Heart right ventricle (tissue), 16 donors: Measurements from ENCODE around the gene TRPM3. TPM values are rescaled to one million over a fixed set of nuclear protein-coding genes. Genes with fewer than 3 reads are reported as not detected.

Source experiments
- ATAC-seq, 8 donors: fragments of 200-7000 bp; cut with Tn5 transposase; one replicate each; pipeline ENCODE4 v1.9.1; 2020; ENCODE audit warnings: mild to moderate bottlenecking in 8 of 8, moderate library complexity in 8 of 8, moderate number of reproducible peaks in 1 of 8
- DNase-seq, 2 donors: peaks; one replicate each; pipeline ENCODE4 v3.0.0-alpha.2; 2020
- H3K27ac ChIP-seq, 10 donors: fragments of 200-600 bp; sonication (generic) in 2 of 10; one replicate each; pipeline versions ENCODE4 v1.5.0 to v1.8.0; 2020 to 2022; ENCODE audit warnings: mild to moderate bottlenecking in 3 of 10
- H3K27me3 ChIP-seq, 7 donors: fragments of 200-600 bp; one replicate each; pipeline ENCODE4 v1.8.0; 2021 to 2022; ENCODE audit warnings: mild to moderate bottlenecking in 2 of 7
- H3K36me3 ChIP-seq, 9 donors: fragments of 200-600 bp; sonication (generic) in 1 of 9; one replicate each; pipeline versions ENCODE4 v1.5.0 to v1.8.0; 2020 to 2022; ENCODE audit warnings: mild to moderate bottlenecking in 2 of 9
- H3K4me1 ChIP-seq, 9 donors: fragments of 200-600 bp; sonication (generic) in 1 of 9; one replicate each; pipeline versions ENCODE4 v1.5.0 to v1.8.0; 2020 to 2022; ENCODE audit warnings: mild to moderate bottlenecking in 4 of 9
- H3K4me3 ChIP-seq, 10 donors: fragments of 200-600 bp; sonication (generic) in 2 of 10; one replicate each; pipeline versions ENCODE4 v1.5.0 to v1.8.0; 2020 to 2022; ENCODE audit warnings: mild to moderate bottlenecking in 7 of 10, moderate library complexity in 2 of 10
- H3K9me3 ChIP-seq, 11 donors: fragments of 200-600 bp in 10 of 11; sonication (generic) in 2 of 11; one replicate each; pipeline versions ENCODE4 v1.5.0 to v1.8.0; 2013 to 2022; ENCODE audit warnings: mild to moderate bottlenecking in 2 of 11, control low read depth in 1 of 11, moderate library complexity in 1 of 11
- WGBS, 2 donors: extraction: QIAGEN DNeasy Blood & Tissue Kit; methylation state at CpG; one replicate each; pipeline ENCODE4 v1.1.7; 2013; ENCODE audit warnings: inconsistent platforms in 1 of 2; 5-methylcytosine and 5-hydroxymethylcytosine counted together
- intact Hi-C, 10 donors: fragments of 100-400 bp; cut with DNase I; formaldehyde crosslinking; loops; one replicate each; pipeline versions ENCODE4 v1.11.1 to v1.14.2; 2022
- polyA plus RNA-seq, 2 donors: library from polyadenylated mRNA; stranded (reverse); fragments of 200-250 nt; gene quantifications; one replicate each; pipeline ENCODE4 v1.2.3, GENCODE V29; 2013
- total RNA-seq, 10 donors: library from RNA; stranded (reverse); fragmentation: NEBNext Ultra II Directional in 3 of 10; extraction: Animal tissue kit (Norgen Biotek cat#: 25700) in 3 of 10; gene quantifications; one replicate each; pipeline versions ENCODE4 v1.2.1 to v1.2.4, GENCODE V29; 2021 to 2023
- TF ChIP-seq, protein P1 (sequence below), 9 donors: fragments of 200-600 bp; sonication (generic) in 2 of 9; IDR thresholded peaks; one replicate each; pipeline versions ENCODE4 v1.5.0 to v1.8.0; 2021 to 2022; ENCODE audit warnings: antibody characterized with exemption in 9 of 9, mild to moderate bottlenecking in 5 of 9, moderate library complexity in 1 of 9
- donor health status: Arrhythmogenic right ventricular cardiomyopathy.
- donor health status: ischemic (EF 13 %, LVEDD 7.1; RV severe dilation, severe dysfunction).
- donor health status: healthy with polysubstance abuse.
- donor health status: DM: no; HTN: yes; CAD: no.
- donor health status: DM: no; HTN: no; CAD: no.
- donor health status: ischemic (EF 25% LVEDD 6.9; RV normal size, moderate dysfunction).
- donor health status: ischemic (EF 25% LVEDD 5.7; RV mildly dilated, moderate dysfunction).
- donor health status: healthy.
- donor health status: DM: yes; HTN: yes; CAD: no.
- donor health status: Ischemic cardiomyopathy.
- donor health status: ischemic (EF 35%, LVEDD 5.7; RV mildly dilated, moderate dysfunction).
- donor health status: nonischemic (EF 11% LVEDD 7.7; RV severe dilation, severe dysfunction).
- donor health status: DM: yes; HTN: yes; CAD: no.
- donor health status: PGD.
- donor health status: ischemic (EF 29% LVEDD 5.4; RV normal size, mild dysfunction).
- donor health status: nonischemic (EF 23%, LVEDD 6.1; RV moderate dilation, normal function).

Gene TRPM3
- total and polyA plus RNA-seq, 12 donors, result 0.05 to 1.3 (median 0.16) TPM; not detected in 1

DNA sequence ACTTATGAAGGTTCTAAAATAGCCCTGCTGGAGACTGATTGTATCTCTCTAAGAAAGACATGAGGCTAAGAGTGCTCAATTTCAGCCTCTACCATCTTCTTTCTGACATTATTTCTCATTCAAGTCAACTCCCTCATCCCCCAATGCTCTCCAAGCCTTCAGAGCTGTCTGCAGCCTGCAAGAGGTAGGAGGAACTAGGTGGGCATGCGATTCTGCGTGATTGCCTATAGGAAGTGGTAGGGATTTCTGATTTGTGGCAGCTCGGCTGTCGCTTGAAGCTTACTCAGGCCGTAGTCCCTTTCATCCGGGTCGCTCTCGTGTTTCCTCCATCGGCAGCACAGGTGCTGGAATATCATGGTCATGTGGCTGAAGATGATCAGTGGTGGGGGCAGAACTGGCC, 568.9 kb downstream of the TRPM3 start:
- DNase-seq, result no peak
- intact Hi-C loops, result no loop called here
- TF ChIP-seq, protein P1, sequence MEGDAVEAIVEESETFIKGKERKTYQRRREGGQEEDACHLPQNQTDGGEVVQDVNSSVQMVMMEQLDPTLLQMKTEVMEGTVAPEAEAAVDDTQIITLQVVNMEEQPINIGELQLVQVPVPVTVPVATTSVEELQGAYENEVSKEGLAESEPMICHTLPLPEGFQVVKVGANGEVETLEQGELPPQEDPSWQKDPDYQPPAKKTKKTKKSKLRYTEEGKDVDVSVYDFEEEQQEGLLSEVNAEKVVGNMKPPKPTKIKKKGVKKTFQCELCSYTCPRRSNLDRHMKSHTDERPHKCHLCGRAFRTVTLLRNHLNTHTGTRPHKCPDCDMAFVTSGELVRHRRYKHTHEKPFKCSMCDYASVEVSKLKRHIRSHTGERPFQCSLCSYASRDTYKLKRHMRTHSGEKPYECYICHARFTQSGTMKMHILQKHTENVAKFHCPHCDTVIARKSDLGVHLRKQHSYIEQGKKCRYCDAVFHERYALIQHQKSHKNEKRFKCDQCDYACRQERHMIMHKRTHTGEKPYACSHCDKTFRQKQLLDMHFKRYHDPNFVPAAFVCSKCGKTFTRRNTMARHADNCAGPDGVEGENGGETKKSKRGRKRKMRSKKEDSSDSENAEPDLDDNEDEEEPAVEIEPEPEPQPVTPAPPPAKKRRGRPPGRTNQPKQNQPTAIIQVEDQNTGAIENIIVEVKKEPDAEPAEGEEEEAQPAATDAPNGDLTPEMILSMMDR (IDR thresholded peaks at IDR 0.05), result no peak
- H3K27ac ChIP-seq, result no peak overlapping the region
- no peaks in the 10 kb centered on the region for H3K9me3 ChIP-seq
- H3K4me1 ChIP-seq, result peaks cover 0 to 41% (median 13%) of the 10 kb centered on the region in 9 donors
- 95 to 96% methylated on average over 9 of the region's 9 CpGs for WGBS, 2 donors
- no peaks in the 10 kb centered on the region for H3K36me3 ChIP-seq
- no peak overlapping the region for H3K4me3 ChIP-seq
- no peaks in the 10 kb centered on the region for H3K27me3 ChIP-seq
- ATAC-seq, result no peak

DNA sequence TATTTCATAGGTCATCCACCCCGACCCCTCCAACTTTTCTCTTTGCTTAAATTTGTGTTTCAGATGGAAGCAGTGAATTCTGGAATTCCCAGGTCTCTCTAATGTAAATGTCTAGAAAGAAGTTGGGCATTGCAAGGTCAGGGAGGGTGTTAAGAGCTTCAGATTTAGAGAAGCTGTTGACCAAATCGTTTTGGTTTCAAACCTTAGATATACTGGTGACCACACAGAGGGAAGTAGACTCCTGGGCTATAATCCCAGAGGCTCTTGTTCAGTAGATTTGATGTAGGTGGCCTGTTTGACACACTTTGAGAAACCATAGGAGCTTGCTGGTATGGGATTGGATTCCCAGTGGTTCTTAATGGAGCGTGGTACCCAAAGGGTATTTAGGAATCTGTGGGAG, 569.6 kb downstream of the TRPM3 start:
- no peaks in the 10 kb centered on the region for H3K36me3 ChIP-seq
- 89 to 94% methylated on average over 3 of the region's 3 CpGs for WGBS, 2 donors
- H3K9me3 ChIP-seq, result no peaks in the 10 kb centered on the region
- no peak for DNase-seq
- H3K27ac ChIP-seq, result no peak overlapping the region
- peaks cover 0 to 35% (median 13%) of the 10 kb centered on the region in 9 donors for H3K4me1 ChIP-seq
- intact Hi-C loops, result no loop called here
- TF ChIP-seq, protein P1 (IDR thresholded peaks at IDR 0.05), result no peak
- no peaks in the 10 kb centered on the region for H3K27me3 ChIP-seq
- no peak overlapping the region for H3K4me3 ChIP-seq
- ATAC-seq, result no peak

DNA sequence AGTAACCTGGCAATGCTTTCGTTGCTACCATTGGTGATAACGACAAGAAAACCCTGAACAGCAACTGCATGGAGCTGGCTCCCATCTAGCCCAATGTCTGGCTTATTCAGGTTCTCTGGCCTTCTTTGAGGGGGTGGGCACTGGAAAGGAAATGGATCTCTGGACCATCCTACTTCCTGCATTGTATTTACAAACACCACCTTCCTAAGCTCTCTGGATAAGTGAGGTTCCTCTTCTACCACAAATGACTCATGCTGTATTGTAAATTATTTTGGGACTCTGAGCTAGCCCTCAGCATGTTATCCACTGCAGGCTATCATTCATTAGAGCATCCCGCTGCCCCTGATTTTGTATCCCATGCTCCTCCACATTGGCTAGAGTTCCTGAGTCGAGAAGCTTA, 570.0 kb downstream of the TRPM3 start:
- DNase-seq (no peak), ATAC-seq (peak in 1 of 8 donors; percentile 45)
- no peaks in the 10 kb centered on the region for H3K27me3 ChIP-seq
- H3K9me3 ChIP-seq, result no peaks in the 10 kb centered on the region
- 90 to 91% methylated on average over 4 of the region's 4 CpGs for WGBS, 2 donors
- H3K4me3 ChIP-seq, result no peak overlapping the region
- intact Hi-C loops, result no loop called here
- TF ChIP-seq, protein P1 (IDR thresholded peaks at IDR 0.05), result no peak
- H3K36me3 ChIP-seq, result no peaks in the 10 kb centered on the region
- H3K27ac ChIP-seq, result no peak overlapping the region
- peaks cover 0 to 35% (median 13%) of the 10 kb centered on the region in 9 donors for H3K4me1 ChIP-seq

DNA sequence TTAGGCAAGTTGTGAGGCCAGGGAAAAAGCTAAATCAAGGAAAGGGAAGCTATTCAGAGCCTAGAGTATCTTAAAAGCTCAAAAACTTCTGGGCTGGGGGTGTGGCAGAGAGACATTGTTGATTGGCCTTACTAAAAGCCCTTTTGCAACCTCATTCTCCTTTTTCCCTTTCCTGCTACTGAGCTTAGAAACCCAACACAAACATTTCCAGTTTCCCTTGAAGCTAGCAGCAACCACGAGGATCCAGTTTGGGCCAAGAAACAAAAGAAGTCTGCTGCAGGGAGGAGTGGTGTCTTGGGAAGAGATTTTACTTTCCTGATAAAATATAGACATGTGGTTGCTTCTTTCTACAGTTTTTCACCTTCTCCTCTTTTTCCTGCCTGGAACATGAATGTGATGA, 571.5 kb downstream of the TRPM3 start:
- DNase-seq (no peak), ATAC-seq (no peak)
- peak overlapping the region in 1 of 10 donors; percentile 31 for H3K27ac ChIP-seq
- H3K4me3 ChIP-seq, result no peak overlapping the region
- H3K9me3 ChIP-seq, result no peaks in the 10 kb centered on the region
- H3K4me1 ChIP-seq, result peaks cover 0 to 30% (median 13%) of the 10 kb centered on the region in 9 donors
- WGBS, 2 donors, result 44 to 76% methylated on average over 1 of the region's 1 CpG
- H3K27me3 ChIP-seq, result no peaks in the 10 kb centered on the region
- no peaks in the 10 kb centered on the region for H3K36me3 ChIP-seq
- intact Hi-C loops, result no loop called here
- TF ChIP-seq, protein P1 (IDR thresholded peaks at IDR 0.05), result no peak
